Fibroblast of mammary gland (primary cell): ENCODE results near the gene VWCE.

Experiments
- DNase-seq: peaks from one replicate; pipeline ENCODE4 v3.0.0-alpha.2; 2010; ENCODE audit warnings: low read depth
- H3K4me3 ChIP-seq: 2 replicates; pipeline ENCODE4 v1.5.1; 2011; ENCODE audit warnings: low read depth, mild to moderate bottlenecking, low read length, moderate library complexity; ENCODE audit not compliant: control insufficient read depth
- TF ChIP-seq, protein P1 (sequence below): conservative IDR thresholded peaks from 2 replicates; pipeline ENCODE4 v1.5.1; 2011; ENCODE audit warnings: low read depth, low read length, inconsistent platforms; ENCODE audit not compliant: control insufficient read depth, insufficient read depth

The VWCE gene

DNA sequence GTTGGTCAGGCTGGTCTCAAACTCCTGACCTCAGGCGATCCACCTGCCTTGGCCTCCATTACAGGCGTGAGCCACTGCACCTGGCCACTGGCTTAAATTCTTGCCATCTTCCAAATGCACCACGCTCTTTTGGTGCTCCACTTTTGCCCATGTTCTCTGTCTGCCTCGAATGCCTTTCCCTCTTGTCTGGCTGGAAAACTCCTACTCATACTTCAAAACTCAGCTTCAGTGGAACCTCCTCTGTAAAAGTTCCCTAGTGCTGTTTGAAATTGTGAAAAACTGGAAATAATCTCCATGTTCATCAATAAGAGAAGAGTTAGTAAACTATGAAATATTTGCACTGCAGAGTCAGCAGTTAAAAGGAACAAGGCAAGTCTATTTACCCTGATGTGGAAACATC is 11.5 kb downstream of the VWCE start:
- TF ChIP-seq, protein P1, sequence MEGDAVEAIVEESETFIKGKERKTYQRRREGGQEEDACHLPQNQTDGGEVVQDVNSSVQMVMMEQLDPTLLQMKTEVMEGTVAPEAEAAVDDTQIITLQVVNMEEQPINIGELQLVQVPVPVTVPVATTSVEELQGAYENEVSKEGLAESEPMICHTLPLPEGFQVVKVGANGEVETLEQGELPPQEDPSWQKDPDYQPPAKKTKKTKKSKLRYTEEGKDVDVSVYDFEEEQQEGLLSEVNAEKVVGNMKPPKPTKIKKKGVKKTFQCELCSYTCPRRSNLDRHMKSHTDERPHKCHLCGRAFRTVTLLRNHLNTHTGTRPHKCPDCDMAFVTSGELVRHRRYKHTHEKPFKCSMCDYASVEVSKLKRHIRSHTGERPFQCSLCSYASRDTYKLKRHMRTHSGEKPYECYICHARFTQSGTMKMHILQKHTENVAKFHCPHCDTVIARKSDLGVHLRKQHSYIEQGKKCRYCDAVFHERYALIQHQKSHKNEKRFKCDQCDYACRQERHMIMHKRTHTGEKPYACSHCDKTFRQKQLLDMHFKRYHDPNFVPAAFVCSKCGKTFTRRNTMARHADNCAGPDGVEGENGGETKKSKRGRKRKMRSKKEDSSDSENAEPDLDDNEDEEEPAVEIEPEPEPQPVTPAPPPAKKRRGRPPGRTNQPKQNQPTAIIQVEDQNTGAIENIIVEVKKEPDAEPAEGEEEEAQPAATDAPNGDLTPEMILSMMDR, result no peak
- no peak for DNase-seq
- no peak overlapping the region for H3K4me3 ChIP-seq

DNA sequence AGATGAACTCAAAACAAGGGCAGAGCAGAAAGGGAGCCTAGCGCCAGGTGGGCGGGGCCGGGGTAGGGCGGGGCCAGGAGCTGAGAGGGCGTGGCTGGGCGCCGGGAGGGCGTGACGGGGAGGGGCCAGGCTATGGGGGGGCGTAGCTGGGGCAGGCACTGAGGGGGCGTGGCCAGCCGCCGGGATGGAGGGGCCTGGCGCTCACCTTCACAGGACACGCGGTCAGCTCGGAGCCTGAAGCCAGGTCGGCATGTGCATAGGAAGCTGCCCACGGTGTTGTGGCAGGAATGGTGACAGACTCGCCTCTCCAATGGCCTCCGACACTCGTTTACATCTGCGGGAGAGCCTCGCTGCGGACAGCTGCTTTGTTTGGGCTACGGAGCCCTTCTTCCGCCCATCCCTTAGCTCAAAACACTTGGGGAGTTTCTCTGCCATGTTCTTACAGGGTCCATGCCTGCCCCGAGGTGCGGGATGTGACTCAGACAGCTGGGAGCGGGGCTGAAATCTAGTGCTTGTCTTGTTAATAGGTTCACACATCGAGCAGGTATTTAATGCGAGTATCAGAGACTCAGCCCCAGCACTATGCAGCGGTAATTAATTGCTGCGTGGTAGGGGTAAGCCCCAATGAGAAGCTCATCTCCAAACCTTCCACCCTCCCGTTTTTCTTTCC is 13.4 kb downstream of the VWCE start:
- no peak for DNase-seq
- H3K4me3 ChIP-seq, result no peak overlapping the region
- TF ChIP-seq, protein P1, result no peak

DNA sequence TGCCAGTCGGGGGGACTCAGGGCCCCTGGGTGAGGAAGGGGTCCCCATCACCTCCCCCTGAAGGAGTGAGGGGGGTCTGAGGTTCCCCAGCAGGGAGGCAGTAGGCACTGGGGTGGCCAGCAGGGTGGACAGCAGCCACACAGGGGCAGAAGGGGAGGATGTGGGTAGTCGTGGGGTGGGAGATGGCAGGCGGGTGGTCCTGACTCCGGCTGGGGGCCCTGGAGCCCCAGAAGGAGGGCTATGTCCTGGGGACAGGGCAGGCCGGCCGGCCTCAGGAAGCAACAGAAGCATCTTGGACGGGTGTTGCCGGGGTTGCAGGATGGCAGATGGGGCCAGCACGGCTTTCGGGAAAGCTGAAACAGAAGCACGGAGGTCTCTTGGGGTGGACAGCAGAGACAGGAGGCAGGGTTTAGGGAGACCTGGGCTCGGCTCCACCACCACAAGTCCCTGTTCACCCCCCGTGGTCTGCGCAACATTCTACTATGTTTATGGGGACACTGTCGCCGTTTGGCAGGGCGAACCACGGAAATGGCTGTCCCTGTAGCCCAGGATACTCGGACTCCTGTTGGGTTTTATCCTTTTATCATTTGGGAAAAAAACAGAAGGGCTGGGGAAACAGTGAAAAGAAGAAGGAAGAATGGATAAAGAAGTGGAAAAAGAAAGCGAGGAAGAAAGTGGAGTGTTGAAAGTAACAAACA is 14.1 kb downstream of the VWCE start:
- no peak overlapping the region for H3K4me3 ChIP-seq
- TF ChIP-seq, protein P1, result no peak
- DNase-seq, result no peak

DNA sequence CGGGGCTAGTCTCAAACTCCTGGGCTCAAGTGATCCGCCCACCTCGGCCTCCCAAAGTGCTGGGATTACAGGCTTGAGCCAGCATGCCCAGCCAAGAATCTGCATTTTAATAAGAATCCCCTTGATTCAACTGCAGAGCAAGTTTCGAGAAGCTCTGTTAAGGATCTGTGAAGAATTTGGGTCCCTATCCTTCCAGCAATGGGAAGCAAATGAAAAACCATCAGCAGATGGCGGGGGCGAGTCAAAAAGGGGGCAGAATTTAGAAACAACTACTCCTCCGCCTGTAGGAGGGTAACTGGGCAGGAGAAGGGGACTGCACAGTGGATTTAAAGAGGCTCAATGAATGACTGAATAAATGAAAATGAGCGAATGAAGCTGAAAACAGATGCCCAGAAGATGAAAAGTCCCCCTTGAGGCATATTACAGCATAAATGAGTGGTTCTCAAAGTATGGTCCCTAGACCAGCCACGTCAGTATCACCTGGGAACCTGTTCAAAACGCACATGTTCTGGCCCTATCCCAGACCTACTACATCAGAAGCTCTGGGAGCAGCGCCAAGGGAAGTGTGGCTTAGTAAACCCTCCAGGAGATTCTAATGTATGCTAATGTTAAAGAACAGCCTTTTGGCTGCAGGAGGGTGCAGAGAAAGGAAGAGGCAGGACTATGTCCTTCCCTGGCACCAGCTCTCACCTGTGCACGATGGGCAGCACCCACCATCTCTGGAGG is 15.0 kb downstream of the VWCE start:
- TF ChIP-seq, protein P1, result no peak
- peak; percentile 45 for DNase-seq
- H3K4me3 ChIP-seq, result no peak overlapping the region

DNA sequence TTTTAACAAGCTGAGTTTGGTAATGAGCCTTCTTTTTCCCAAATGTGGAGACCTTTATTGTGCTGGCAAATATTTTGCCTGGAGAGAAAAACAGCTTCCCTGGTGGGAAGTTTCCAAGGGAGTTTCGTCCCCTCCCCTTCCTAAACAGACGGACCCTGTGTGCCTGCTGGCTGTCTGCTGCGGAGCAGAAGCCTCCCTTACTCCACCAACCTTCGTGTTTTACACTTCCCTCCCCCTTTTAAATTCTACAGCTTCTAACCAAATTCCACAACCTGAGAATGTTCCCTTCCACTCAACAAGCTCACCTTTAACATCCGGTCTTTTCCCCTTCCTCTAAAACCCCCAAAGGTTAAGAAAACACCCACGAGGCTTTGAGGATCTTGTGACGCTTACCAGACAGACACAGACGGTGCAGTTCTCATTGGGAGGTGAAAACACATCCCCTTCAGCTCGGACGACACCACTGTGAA is 17.1 kb downstream of the VWCE start:
- H3K4me3 ChIP-seq, result no peak overlapping the region
- DNase-seq, result no peak
- TF ChIP-seq, protein P1, result no peak

DNA sequence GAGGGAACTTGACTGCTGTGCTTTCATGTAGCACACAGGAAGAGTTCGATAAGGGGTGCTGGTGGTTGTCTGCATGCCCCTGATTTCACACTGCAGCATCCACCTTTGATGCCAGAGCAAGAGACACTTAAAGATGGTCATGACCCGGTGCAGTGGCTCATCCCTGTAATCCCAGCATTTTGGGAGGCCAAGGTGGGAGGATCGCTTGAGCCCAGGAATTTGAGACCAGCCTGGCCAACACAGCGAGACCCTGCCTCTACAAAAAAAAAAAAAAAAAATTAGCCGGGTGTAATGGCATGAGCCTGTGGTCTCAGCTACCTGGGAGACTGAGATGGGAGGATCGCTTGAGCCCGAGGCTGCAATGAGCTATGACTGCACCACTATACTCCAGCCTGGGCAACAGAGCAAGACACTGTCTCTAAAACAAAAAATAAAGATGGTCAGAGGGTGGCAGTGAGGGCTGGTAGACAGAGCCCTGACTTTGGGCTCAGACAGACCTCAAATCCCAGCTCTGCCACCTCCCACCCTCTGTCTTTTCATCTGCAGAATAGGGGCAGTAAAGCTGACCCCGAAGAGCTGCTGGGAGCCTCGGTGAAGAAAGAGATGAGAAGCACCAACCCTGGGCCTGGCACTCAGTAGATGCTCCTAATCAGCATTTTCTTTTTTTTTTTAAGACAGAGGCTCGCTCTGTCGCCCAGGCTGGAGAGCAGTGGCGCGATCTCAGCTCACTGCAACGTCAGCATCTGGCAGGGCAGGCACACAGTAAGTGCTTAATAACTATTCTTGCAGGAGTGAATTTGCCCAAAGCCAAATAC is 17.7 kb downstream of the VWCE start:
- TF ChIP-seq, protein P1, result no peak
- DNase-seq, result no peak
- H3K4me3 ChIP-seq, result no peak overlapping the region
